HFF-Myc (cell line): ENCODE results near the gene RASIP1.

Source experiments
- DNase-seq: peaks from one replicate; pipeline ENCODE4 v3.0.0-alpha.2; 2011; ENCODE audit warnings: low read depth; ENCODE audit errors: extremely low read depth
- H3K4me3 ChIP-seq: replicated peaks from 2 replicates; pipeline ENCODE4 v1.5.1; 2011; ENCODE audit warnings: low read depth, mild to moderate bottlenecking, control low read depth, low read length
- TF ChIP-seq, protein P1 (sequence below): IDR thresholded peaks from 2 replicates; pipeline ENCODE4 v1.5.1; 2012; ENCODE audit warnings: mild to moderate bottlenecking, low read depth, low read length, control low read depth; ENCODE audit errors: missing control alignments

The RASIP1 gene

DNA sequence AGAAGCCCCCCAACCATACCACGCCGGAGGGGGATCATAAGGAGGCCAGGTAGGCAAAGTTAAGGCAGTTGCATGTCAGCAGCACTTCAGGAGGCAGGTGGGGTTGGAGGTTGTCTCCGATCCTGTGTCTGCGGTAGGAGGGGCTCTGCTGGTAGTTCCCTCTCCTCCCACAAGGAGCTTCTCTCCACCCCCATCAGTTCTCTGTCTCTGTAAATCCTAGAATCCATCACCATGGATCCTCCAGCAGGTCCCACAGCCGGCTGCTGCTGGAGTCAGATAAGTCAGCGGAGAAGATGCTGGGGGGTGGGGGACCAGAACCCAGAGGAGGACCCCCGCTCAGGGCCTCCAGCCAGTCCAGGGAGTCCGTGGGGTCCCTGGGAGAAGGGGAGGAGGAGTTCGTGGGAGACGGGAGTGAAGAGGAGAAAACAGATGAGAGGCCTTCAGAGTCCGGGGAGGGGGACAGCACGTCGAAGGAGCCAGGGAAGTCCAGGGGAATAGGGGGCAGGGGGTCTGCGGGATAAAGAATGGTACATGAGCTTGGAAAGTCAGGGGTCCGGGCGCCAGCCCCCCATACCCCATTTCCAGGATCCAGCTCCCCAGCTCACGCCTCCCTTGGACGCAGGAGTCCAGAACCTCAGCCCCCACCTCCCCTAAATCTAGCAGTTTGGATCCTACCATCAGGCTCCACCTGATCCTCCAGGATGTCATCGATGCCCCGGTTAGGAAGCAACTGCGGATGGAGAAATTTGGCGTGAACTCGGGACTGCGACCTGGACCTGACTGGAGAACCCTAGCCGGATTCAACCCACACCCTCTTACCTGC, 27.2 kb downstream of the RASIP1 start:
- DNase-seq, result no peak

DNA sequence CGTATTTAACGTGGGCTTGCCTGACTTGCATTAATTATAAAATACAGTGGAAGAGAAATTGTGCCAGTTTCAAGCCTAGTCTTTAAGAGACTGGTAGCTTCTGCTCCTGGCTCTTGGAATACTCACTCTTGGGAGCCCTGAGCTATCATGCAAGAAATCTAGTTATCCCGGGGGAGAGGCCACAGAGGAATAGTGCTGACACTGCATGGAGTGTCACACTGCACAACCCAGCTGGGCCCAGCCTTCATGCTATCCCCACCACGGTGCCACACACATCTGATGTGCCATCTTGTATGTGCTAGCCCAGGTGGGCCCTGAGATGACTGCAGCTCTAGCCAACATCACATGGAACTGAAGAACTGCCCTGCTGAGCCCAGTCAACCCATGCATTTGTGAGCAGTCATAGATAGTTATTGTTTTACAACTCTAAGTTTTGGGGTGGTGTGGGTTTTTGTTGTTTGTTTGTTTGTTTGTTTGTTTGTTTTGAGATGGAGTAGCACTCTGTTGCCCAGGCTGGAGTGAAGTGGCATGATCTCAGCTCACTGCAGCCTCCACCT, 29.2 kb downstream of the RASIP1 start:
- TF ChIP-seq, protein P1, sequence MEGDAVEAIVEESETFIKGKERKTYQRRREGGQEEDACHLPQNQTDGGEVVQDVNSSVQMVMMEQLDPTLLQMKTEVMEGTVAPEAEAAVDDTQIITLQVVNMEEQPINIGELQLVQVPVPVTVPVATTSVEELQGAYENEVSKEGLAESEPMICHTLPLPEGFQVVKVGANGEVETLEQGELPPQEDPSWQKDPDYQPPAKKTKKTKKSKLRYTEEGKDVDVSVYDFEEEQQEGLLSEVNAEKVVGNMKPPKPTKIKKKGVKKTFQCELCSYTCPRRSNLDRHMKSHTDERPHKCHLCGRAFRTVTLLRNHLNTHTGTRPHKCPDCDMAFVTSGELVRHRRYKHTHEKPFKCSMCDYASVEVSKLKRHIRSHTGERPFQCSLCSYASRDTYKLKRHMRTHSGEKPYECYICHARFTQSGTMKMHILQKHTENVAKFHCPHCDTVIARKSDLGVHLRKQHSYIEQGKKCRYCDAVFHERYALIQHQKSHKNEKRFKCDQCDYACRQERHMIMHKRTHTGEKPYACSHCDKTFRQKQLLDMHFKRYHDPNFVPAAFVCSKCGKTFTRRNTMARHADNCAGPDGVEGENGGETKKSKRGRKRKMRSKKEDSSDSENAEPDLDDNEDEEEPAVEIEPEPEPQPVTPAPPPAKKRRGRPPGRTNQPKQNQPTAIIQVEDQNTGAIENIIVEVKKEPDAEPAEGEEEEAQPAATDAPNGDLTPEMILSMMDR, result no peak
- H3K4me3 ChIP-seq, result no peak overlapping the region
- DNase-seq, result no peak

More for the DNA sequence above, 27.2 kb downstream of the RASIP1 start:
- TF ChIP-seq, protein P1, result no peak
- H3K4me3 ChIP-seq, result peak overlapping the region; percentile 77

DNA sequence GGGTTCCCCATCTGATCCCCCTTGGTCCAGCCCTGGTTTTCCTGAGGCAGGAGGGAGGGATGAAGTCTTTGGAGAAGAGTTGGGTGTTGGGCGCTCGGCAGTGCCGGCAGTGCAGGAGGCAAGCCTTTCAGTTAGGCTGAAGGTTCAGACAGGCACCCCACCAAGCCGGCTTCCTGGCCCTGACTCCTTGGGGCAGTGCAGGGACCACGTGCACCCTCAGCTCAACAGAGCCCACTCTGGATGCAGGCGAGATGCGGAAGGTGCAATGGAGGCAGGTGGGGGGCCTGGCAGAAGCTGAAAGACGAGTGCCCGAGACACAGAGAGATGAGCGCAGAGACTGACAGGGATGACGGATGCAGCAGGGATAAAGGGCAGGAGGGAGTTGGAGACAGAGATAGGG, 31.9 kb downstream of the RASIP1 start:
- no peak overlapping the region for H3K4me3 ChIP-seq
- no peak for DNase-seq
- TF ChIP-seq, protein P1, result no peak

DNA sequence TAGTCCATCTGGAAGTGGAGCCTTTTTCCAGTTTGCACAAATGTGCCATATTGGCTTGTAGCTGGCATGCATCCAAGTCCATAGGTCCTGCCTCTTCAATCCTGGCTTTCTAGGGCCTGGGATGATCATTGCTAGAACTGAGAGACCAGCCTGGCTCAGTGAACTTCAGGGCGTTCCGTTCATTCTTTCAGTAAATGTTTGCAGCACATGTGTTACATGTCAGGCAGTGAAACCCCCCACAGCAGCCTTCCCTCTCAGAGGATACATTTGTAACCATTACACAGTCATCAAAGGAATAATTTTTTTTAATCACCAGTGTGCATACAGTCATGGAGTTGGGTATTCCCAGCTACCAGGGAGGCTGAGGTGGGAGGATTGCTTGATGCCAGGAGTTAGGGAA, 35.0 kb downstream of the RASIP1 start:
- H3K4me3 ChIP-seq, result no peak overlapping the region
- TF ChIP-seq, protein P1, result no peak
- DNase-seq, result no peak

DNA sequence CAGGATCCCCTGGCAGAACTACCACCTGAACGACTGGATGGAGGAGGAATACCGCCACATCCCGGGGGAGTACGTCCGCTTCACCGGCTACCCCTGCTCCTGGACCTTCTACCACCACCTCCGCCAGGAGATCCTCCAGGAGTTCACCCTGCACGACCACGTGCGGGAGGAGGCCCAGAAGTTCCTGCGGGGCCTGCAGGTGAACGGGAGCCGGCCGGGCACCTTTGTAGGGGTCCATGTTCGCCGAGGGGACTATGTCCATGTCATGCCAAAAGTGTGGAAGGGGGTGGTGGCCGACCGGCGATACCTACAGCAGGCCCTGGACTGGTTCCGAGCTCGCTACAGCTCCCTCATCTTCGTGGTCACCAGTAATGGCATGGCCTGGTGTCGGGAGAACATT, 37.1 kb downstream of the RASIP1 start:
- no peak for DNase-seq
- no peak overlapping the region for H3K4me3 ChIP-seq
- TF ChIP-seq, protein P1, result no peak

DNA sequence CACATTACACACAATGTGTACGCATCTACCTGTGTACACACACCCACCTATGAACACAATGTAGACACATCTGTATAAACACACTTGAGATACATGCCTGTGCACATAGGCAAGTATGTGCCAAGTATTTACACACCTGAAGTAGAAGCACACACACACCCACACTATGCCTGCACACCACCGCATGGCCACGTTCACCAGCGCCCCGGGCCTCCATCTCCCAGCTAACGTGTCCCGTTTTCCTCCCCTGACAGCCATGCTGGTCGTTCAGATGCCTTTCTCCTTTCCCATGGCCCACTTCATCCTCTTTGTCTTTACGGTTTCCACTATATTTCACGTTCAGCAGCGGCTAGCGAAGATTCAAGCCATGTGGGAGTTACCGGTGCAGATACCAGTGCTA, 37.7 kb downstream of the RASIP1 start:
- H3K4me3 ChIP-seq, result no peak overlapping the region
- TF ChIP-seq, protein P1, result no peak
- DNase-seq, result no peak
